ENCODE measurements around the gene OOSP2. TPM values are rescaled to one million over a fixed set of nuclear protein-coding genes. Genes with fewer than 3 reads are reported as not detected.
"Not testable (repeated sequence)": the region's sequence is repeated elsewhere in the genome, so short reads cannot be mapped to it uniquely, and the experiment has no call there.

OOSP2 gene
- total RNA-seq, 1 donor from 2014 or later, result not detected

GRCh38 chr11:60064111-60064510 lies 23.9 kb downstream of the OOSP2 start:
- no peak overlapping the region for H3K27ac Mint-ChIP-seq (ENCODE audit: unreplicated experiment)

DNA sequence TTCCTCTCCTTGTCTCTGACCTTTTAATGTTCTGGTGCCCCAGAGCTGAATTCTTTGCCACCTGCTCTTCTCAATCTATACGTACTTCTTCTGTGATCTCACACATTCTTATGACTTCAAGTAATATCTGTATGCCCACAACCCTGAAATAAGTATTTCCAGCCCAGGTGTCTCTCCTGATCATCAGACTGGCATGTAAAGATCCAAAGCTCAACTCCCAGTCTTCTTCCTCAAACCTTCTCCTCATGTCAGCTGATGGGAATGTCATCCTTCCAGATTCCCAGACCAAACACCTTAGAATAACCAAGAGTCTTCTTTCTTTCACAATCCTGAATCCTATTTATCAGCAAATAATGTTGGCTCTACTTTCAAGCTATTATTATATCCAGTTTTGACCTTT lies 25.6 kb downstream of the OOSP2 start:
- Mint-ChIP-seq H3K27me3 (ENCODE audit: unreplicated experiment) (no peaks in the 10 kb centered on the region), H3K36me3 (ENCODE audit: unreplicated experiment) (no peaks in the 10 kb centered on the region), H3K4me1 (ENCODE audit: low read depth, unreplicated experiment) (no peaks in the 10 kb centered on the region), H3K4me3 (ENCODE audit: unreplicated experiment) (no peak overlapping the region), H3K27ac (ENCODE audit: unreplicated experiment) (no peak overlapping the region), H3K9me3 (ENCODE audit: unreplicated experiment) (no peaks in the 10 kb centered on the region)
- no peak for DNase-seq
- TF ChIP-seq, protein P1, sequence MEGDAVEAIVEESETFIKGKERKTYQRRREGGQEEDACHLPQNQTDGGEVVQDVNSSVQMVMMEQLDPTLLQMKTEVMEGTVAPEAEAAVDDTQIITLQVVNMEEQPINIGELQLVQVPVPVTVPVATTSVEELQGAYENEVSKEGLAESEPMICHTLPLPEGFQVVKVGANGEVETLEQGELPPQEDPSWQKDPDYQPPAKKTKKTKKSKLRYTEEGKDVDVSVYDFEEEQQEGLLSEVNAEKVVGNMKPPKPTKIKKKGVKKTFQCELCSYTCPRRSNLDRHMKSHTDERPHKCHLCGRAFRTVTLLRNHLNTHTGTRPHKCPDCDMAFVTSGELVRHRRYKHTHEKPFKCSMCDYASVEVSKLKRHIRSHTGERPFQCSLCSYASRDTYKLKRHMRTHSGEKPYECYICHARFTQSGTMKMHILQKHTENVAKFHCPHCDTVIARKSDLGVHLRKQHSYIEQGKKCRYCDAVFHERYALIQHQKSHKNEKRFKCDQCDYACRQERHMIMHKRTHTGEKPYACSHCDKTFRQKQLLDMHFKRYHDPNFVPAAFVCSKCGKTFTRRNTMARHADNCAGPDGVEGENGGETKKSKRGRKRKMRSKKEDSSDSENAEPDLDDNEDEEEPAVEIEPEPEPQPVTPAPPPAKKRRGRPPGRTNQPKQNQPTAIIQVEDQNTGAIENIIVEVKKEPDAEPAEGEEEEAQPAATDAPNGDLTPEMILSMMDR (IDR thresholded peaks at IDR 0.05; ENCODE audit: partially characterized antibody, unreplicated experiment), result no peak

More at GRCh38 chr11:60064111-60064510, 23.9 kb downstream of the OOSP2 start:
- TF ChIP-seq, protein P1 (IDR thresholded peaks at IDR 0.05; ENCODE audit: partially characterized antibody, unreplicated experiment), result no peak
- H3K36me3 Mint-ChIP-seq (ENCODE audit: unreplicated experiment), result no peaks in the 10 kb centered on the region
- no peaks in the 10 kb centered on the region for H3K4me1 Mint-ChIP-seq (ENCODE audit: low read depth, unreplicated experiment)
- H3K9me3 Mint-ChIP-seq (ENCODE audit: unreplicated experiment), result no peaks in the 10 kb centered on the region
- H3K4me3 Mint-ChIP-seq (ENCODE audit: unreplicated experiment), result no peak overlapping the region
- no peaks in the 10 kb centered on the region for H3K27me3 Mint-ChIP-seq (ENCODE audit: unreplicated experiment)
- no peak for DNase-seq

- no peaks in the 10 kb centered on the region for H3K4me1 Mint-ChIP-seq (ENCODE audit: low read depth, unreplicated experiment)
- no peak for DNase-seq
- no peak overlapping the region for H3K27ac Mint-ChIP-seq (ENCODE audit: unreplicated experiment)
- TF ChIP-seq, protein P1 (IDR thresholded peaks at IDR 0.05; ENCODE audit: partially characterized antibody, unreplicated experiment), result no peak
- H3K27me3 Mint-ChIP-seq (ENCODE audit: unreplicated experiment), result no peaks in the 10 kb centered on the region
- peaks cover 3% of the 10 kb centered on the region for H3K9me3 Mint-ChIP-seq (ENCODE audit: unreplicated experiment)
- no peaks in the 10 kb centered on the region for H3K36me3 Mint-ChIP-seq (ENCODE audit: unreplicated experiment)
- no peak overlapping the region for H3K4me3 Mint-ChIP-seq (ENCODE audit: unreplicated experiment)
These were observed 29.2 kb downstream of the OOSP2 start for GRCh38 chr11:60069450-60069849.

GRCh38 chr11:60071644-60072043 lies 31.4 kb downstream of the OOSP2 start:
- not testable (repeated sequence) for H3K4me1 Mint-ChIP-seq (ENCODE audit: low read depth, unreplicated experiment); H3K4me3 Mint-ChIP-seq (ENCODE audit: unreplicated experiment); H3K27me3 Mint-ChIP-seq (ENCODE audit: unreplicated experiment); DNase-seq; H3K27ac Mint-ChIP-seq (ENCODE audit: unreplicated experiment); H3K36me3 Mint-ChIP-seq (ENCODE audit: unreplicated experiment); H3K9me3 Mint-ChIP-seq (ENCODE audit: unreplicated experiment)

DNA sequence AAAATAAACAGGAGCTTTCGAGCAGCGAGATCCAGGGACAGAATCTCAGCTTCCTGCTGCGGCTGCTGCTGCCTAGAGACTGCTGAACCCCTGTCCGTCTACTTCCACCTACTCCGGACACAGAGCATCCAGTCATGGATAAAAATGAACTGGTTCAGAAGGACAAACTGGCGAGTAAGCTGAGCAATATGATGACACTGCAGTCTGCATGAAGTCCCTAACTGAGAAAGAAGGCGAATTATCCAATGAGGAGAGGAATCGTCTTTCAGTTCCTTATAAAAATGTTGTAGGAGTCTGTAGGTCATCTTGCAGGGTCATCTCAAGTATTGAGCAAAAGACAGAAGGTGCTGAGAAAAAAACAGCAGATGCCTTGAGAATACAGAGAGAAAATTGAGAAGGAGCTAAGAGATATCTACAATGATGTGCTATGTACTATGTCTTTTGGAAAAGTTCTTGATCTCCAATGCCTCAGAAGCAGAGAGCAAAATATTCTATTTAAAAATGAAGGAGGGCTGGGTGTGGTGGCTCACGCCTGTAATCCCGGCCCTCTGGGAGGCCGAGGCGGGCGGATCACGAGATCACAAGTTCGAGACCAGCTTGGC lies 37.1 kb downstream of the OOSP2 start:
- no peak overlapping the region for H3K27ac Mint-ChIP-seq (ENCODE audit: unreplicated experiment)
- H3K4me1 Mint-ChIP-seq (ENCODE audit: low read depth, unreplicated experiment), result no peaks in the 10 kb centered on the region
- peaks cover 2% of the 10 kb centered on the region for H3K27me3 Mint-ChIP-seq (ENCODE audit: unreplicated experiment)
- no peaks in the 10 kb centered on the region for H3K36me3 Mint-ChIP-seq (ENCODE audit: unreplicated experiment)
- peaks cover 5% of the 10 kb centered on the region for H3K9me3 Mint-ChIP-seq (ENCODE audit: unreplicated experiment)
- TF ChIP-seq, protein P1 (IDR thresholded peaks at IDR 0.05; ENCODE audit: partially characterized antibody, unreplicated experiment), result no peak
- DNase-seq, result no peak
- no peak overlapping the region for H3K4me3 Mint-ChIP-seq (ENCODE audit: unreplicated experiment)
